22Rv1 (cell line): ENCODE data around the gene ATP10A.

Experiments
- ZFX ChIP-seq: fragments of 450-650 bp; IDR thresholded peaks from 2 replicates; pipeline ENCODE4 v1.6.1; 2017; ENCODE audit warnings: antibody characterized with exemption, borderline replicate concordance
- TF ChIP-seq, protein P1 (sequence below): fragments of 450-650 bp; IDR thresholded peaks from 2 replicates; pipeline ENCODE4 v1.5.1; 2017; ENCODE audit warnings: mild to moderate bottlenecking

DNA sequence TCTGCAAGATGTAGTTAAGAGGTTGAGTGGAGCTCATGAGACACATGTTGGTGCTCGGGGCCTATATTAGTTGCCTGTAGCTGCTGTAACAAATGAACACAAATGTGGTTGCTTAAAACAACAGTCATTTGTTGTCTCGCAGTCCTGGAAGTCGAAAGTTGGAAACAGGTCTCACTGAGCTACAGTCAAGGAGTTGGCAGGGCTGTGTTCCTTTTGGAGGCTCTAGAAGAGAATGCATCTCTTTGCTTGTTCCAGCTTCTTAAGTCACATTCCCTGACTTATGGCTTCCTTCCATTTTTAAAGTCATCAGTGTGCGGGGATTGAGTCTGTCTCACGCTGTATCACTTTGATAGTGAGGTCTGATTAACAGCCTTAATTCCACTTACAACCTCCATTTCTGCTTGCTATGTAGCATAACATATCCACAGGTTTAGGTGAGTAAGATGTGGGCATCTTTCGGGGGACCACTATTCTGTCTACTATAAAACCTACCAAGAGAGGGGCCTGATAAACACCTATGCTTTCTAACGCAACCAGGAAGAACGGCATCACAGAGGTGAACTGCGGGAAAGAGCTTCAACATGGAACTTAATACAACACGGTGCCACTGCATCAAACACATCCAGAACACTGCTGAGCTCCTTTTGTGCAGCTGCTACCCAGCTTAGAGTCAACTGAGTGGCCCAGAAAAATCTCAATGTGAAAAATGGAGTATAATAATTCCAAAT, 119.4 kb downstream of the ATP10A start:
- TF ChIP-seq, protein P1, sequence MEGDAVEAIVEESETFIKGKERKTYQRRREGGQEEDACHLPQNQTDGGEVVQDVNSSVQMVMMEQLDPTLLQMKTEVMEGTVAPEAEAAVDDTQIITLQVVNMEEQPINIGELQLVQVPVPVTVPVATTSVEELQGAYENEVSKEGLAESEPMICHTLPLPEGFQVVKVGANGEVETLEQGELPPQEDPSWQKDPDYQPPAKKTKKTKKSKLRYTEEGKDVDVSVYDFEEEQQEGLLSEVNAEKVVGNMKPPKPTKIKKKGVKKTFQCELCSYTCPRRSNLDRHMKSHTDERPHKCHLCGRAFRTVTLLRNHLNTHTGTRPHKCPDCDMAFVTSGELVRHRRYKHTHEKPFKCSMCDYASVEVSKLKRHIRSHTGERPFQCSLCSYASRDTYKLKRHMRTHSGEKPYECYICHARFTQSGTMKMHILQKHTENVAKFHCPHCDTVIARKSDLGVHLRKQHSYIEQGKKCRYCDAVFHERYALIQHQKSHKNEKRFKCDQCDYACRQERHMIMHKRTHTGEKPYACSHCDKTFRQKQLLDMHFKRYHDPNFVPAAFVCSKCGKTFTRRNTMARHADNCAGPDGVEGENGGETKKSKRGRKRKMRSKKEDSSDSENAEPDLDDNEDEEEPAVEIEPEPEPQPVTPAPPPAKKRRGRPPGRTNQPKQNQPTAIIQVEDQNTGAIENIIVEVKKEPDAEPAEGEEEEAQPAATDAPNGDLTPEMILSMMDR, result no peak
- TF ChIP-seq ZFX, result no peak
